ACC112 (cell line): ENCODE results near the gene ARG2.
"Not testable (repeated sequence)": the region's sequence is repeated elsewhere in the genome, so short reads cannot be mapped to it uniquely, and the experiment has no call there.

Experiments used
- H2AFZ ChIP-seq: fragments of 200-600 bp; sonication (generic); one replicate; pipeline ENCODE4 v1.6.0; 2017; ENCODE audit warnings: antibody characterized with exemption, low read length; ENCODE audit not compliant: unreplicated experiment
- H3K27ac ChIP-seq: fragments of 200-600 bp; sonication (generic); 2 replicates; pipeline ENCODE4 v1.5.1; 2014; ENCODE audit warnings: low read depth, mild to moderate bottlenecking, antibody characterized with exemption, low read length, moderate library complexity
- H3K27me3 ChIP-seq: fragments of 200-600 bp; sonication (generic); 2 replicates; pipeline ENCODE4 v1.6.1; 2014; ENCODE audit warnings: mild to moderate bottlenecking, antibody characterized with exemption, low read length, moderate library complexity, mixed read lengths; ENCODE audit not compliant: insufficient read depth
- H3K36me3 ChIP-seq: fragments of 200-600 bp; sonication (generic); 2 replicates; pipeline ENCODE4 v1.6.1; 2016; ENCODE audit warnings: mild to moderate bottlenecking, antibody characterized with exemption, low read length, moderate library complexity, mixed read lengths; ENCODE audit not compliant: insufficient read depth
- H3K4me1 ChIP-seq: fragments of 200-600 bp; sonication (generic); one replicate; pipeline ENCODE4 v1.6.1; 2016; ENCODE audit warnings: low read length, mixed read lengths; ENCODE audit not compliant: insufficient read depth, unreplicated experiment, control insufficient read depth
- H3K4me3 ChIP-seq: fragments of 200-600 bp; sonication (generic); 2 replicates; pipeline ENCODE4 v1.5.1; 2014; ENCODE audit warnings: mild to moderate bottlenecking, low read depth, low read length
- H3K79me2 ChIP-seq: fragments of 200-600 bp; sonication (generic); one replicate; pipeline ENCODE4 v1.6.0; 2016; ENCODE audit warnings: low read length; ENCODE audit not compliant: control insufficient read depth, unreplicated experiment, insufficient read depth

Gene ARG2

DNA sequence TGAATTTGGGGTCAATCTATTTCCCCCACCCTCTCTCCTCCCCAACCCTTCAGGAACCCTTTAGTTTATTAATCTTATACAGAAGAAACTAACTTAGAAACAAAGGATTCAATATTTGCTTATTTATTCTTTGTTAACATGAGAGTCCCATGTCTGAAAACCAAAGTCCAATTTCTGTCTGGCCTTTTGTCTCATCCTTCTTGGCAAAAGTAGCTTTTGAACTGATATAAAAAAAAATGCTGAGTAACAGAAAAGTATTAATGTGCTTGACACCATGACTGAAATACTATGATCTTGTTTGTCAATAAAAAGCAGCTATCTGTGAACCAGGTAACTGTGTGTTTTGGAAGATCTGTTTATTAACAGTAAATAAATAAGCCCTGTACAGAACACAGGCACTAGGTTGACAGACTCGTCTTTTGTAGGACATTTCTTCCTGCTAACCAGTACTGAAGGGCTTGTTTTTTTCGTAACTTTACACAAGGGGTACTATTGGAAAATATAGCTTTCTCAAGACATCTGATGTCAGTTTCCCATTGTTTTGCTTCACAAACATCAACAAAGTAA lies 30.4 kb upstream of the ARG2 start:
- Histone ChIP-seq H3K36me3 (no peaks in the 10 kb centered on the region), H3K27ac (no peak overlapping the region), H3K79me2 (no peaks in the 10 kb centered on the region), H3K27me3 (no peaks in the 10 kb centered on the region), H3K4me1 (no peaks in the 10 kb centered on the region), H3K4me3 (no peak overlapping the region), H2AFZ (no peak overlapping the region)

DNA sequence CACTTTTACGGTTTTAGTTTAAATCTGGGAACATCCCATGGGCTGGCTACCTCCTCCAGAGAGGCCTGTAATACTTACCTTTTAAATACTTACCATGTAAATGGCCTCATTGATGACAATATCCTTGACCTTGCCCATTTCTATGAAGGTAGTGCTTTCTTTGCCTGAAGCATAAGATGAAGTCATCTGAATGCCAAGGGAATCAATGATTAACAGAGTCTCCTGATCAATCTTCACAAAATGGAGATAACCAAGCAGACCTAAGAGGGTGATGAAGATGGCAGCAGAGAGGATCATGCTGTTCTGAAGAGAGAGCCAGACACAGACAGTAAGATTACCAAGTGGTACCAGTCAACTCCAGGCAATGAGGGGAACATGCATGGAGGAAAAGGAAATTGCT lies 26.1 kb upstream of the ARG2 start:
- not testable (repeated sequence) for H3K4me3 ChIP-seq, H2AFZ ChIP-seq, H3K36me3 ChIP-seq, H3K27ac ChIP-seq, H3K27me3 ChIP-seq, H3K4me1 ChIP-seq, H3K79me2 ChIP-seq

DNA sequence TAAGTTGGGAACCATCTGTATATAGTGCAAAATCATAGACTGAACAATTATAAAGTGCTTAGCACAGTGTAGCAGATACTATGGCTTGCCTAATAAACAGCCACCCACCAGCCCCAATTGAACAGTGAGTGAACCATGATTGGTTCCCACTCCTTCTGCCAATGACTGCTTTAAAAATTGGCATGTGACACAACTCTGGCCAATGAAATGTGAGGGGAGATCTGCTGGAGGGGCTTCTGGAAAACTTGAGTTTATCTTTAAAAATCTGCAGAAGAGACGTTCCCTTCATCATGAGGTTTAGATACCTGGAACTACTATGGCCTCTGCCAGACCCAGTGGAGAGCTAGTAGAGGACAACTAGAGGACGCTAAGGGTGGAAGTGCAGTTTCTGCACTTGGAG lies 24.3 kb upstream of the ARG2 start:
- H3K4me3 ChIP-seq, result no peak overlapping the region
- no peak overlapping the region for H3K27ac ChIP-seq
- H3K36me3 ChIP-seq, result no peaks in the 10 kb centered on the region
- H3K79me2 ChIP-seq, result no peaks in the 10 kb centered on the region
- no peaks in the 10 kb centered on the region for H3K27me3 ChIP-seq
- no peaks in the 10 kb centered on the region for H3K4me1 ChIP-seq
- H2AFZ ChIP-seq, result no peak overlapping the region

DNA sequence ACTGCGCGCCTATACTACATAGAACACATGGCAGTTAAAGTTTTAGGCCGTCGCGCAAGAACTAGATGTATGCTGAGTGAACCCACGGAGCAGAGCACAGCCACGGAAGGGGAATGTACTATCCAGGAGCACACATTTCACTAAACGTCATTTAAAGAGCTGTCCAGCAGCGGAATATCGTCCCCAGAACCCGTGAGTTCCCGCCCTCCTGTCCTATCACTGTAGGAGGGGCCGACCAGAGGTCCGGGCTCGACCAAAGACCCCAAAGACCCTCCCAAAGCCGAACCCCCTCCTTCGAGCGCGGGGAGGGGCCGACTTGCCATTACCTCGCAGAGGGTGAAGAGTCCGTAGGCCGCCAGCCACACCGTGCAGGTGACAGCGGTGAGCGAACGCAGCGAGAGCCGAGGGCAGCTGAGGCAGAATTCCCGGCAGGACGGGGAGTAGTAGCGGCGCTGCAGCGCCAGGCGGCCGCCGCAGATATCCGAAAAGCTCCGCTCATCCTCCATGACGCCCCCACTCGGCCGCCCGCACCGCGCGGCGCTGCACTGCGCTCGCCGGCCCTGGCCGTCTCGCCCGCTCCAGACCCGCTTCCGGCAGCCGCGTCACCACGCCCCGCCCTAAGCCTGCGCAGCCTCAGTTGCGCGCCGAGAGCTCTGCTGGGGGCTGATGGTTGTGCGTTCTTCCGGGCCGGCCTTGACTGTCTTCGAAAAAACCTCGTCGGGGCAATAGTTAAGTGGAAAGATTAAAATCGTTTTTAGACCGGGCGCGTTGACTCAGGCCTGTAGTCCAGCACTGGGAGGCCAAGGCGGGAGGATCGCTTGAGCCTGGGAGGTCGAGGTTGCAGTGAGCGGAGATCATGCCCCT lies 19.8 kb upstream of the ARG2 start, which contains the start of gene PIGH:
Gene PIGH (minus strand): TSS at position 571 of the 864 bp plus-strand sequence. CDS start 65 bp downstream, at position 506.
- Histone ChIP-seq H3K36me3 (no peaks in the 10 kb centered on the region), H3K27ac (peak within 1 kb of the TSS; percentile 51; the same call in 1 of the 2 replicates), H2AFZ (peak within 1 kb of the TSS; percentile 96), H3K4me3 (peak within 1 kb of the TSS; percentile 97), H3K79me2 (no peaks in the 10 kb centered on the region), H3K4me1 (no peaks in the 10 kb centered on the region), H3K27me3 (no peaks in the 10 kb centered on the region)

DNA sequence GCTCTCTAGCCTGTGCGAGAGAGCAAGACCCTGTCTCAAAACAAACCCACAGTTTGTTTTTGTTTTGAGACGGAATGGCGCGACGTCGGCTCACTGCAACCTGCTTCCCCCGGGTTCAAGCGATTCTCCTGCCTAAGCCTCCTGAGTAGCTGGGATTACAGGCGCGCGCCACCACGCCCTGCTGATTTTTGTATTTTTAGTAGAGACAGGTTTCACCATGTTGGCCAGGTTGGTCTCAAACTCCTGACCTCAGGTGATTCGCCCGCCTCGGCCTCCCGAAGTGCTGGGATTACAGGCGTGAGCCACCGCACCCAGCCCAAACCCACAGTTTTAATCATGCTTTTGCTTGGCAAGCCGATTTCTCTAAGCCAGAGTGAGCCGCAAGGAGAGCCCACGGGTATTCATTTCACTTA lies 19.2 kb upstream of the ARG2 start:
- H3K27me3 ChIP-seq, H3K79me2 ChIP-seq, H3K4me1 ChIP-seq, H3K36me3 ChIP-seq: not testable (repeated sequence)
- Histone ChIP-seq H3K4me3 (peak overlapping the region; percentile 97), H2AFZ (peak overlapping the region; percentile 96), H3K27ac (peak overlapping the region; percentile 51; the same call in 1 of the 2 replicates)

DNA sequence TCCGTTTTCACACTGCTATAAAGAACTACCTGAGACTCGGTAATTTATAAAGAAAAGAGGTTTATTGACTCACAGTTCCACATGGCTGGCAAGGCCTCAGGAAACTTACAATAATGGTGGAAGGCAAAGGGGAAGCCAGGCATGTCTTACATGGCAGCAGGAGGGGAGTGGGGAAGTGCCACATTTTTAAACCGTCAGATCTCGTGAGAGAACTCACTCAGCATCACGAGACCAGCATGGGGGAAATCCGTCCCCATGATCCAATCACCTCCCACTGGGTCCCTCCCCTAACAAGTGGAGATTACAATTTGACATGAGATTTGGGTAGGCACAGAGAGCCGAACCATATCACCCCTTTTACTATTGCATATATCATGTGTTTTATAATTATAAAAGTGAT lies 17.6 kb upstream of the ARG2 start:
- H3K27me3 ChIP-seq, result no peaks in the 10 kb centered on the region
- no peak overlapping the region for H3K4me3 ChIP-seq
- no peak overlapping the region for H3K27ac ChIP-seq

DNA sequence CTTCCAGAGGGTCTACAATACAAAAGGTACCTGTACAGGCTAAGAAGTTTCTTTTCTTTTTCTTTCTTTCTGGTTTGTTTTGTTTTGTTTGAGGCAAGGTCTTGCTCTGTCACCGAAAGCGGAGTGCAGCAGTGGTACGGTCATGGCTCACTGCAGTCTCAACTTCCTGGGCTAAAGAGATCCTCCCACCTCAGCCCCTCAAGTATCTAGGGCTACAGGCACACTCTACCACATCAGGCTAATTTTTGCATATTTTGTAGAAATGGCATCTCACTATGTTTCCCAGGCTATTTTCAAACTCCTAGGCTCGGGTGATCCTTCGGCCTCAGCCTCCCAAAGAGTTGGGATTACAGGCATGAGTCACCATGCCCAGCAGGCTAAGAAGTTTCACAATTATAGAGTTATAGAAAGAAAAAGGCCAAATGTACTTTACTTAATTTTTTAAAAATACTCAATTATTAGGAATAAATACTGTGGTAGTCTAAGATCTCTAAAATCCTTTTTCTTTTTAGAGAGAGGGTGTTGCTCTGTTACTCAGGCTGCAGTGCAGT lies 16.6 kb upstream of the ARG2 start:
- H3K27me3 ChIP-seq, result no peaks in the 10 kb centered on the region
- no peaks in the 10 kb centered on the region for H3K4me1 ChIP-seq
- H2AFZ ChIP-seq, result no peak overlapping the region
- no peaks in the 10 kb centered on the region for H3K79me2 ChIP-seq
- H3K4me3 ChIP-seq, result no peak overlapping the region
- no peaks in the 10 kb centered on the region for H3K36me3 ChIP-seq
- H3K27ac ChIP-seq, result no peak overlapping the region

More for the DNA sequence above, 17.6 kb upstream of the ARG2 start:
- Histone ChIP-seq H3K79me2 (no peaks in the 10 kb centered on the region), H2AFZ (no peak overlapping the region), H3K4me1 (no peaks in the 10 kb centered on the region), H3K36me3 (no peaks in the 10 kb centered on the region)

DNA sequence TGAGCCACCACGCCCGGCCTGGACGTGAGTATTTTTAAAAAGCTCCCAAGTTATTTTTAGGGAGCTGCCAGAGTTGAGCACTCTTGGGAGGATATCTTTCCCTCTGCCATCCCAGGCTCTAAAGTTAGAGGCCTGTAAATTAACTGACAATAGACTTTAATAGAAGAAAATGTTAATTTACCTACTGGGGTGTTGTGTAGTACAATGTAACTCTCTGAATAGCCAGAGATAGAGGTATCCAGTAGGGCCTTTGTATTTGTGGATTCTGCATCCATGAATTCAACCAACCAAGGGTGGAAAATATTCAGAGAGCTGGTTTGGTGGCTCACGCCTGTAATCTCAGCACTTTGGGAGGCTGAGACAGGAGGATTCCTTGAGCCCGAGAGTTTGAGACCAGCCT lies 12.1 kb upstream of the ARG2 start:
- Histone ChIP-seq H3K36me3 (no peaks in the 10 kb centered on the region), H2AFZ (no peak overlapping the region), H3K79me2 (no peaks in the 10 kb centered on the region), H3K27me3 (0 out of 2 replicates have a peak, but pooled peaks cover 8% of the 10 kb centered on the region), H3K4me1 (no peaks in the 10 kb centered on the region), H3K27ac (no peak overlapping the region), H3K4me3 (no peak overlapping the region)

DNA sequence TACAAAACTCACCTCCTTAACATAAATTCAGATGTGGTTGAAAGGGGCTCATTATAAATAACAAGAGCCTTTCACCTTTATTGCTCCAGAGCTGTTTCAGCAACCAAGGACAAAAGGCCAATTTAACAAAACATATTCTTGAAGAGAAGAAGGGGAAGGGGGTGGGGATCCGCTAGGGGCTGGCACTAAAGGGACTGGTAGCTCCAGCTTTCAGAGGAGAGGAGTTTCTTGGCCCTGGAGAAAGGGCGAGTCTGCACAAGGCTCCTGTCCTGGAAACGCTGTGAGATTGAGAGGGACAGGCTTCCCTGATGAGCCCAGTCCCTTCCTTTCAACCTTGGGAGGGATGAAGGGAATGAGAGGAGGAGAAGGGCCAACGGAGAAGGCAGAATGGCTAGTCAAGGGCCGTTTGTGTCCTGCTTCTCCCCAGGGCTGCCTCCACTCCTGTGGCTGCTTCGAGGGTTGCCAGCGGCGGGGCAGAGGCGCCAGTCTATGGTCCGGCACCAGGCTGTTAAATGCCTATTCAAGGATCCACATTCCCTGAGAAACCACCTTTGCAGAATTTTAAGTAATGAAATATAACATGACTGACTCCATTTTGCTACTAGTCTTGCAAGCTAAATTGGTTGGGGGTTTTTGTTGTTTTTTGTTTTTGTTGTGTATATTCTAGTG lies 9.9 kb upstream of the ARG2 start:
- H2AFZ ChIP-seq, result no peak overlapping the region
- no peak overlapping the region for H3K27ac ChIP-seq
- H3K27me3 ChIP-seq, result 0 out of 2 replicates have a peak, but pooled peaks cover 8% of the 10 kb centered on the region
- H3K79me2 ChIP-seq, result no peaks in the 10 kb centered on the region
- H3K36me3 ChIP-seq, result no peaks in the 10 kb centered on the region
- no peak overlapping the region for H3K4me3 ChIP-seq
- no peaks in the 10 kb centered on the region for H3K4me1 ChIP-seq

DNA sequence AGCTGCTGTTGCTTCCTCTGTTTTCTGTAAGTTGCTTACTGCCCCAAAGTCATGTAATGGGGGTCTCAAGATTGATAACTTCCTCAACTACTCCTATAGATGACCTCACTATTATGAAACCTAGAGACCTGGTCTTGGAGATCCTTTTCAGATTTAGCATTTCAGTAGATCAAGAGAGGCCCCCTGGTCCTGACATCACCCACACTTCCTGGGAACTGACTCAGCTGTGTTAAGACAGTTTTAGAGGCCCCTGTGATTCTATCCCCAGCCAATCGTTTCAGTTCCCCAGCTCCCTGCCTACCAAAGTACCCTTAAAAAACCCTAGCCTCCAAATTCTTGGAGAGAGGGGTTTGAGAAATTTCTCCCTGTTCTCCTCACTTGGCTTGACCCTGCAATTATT lies 9.2 kb upstream of the ARG2 start:
- Histone ChIP-seq H3K79me2 (no peaks in the 10 kb centered on the region), H3K4me1 (no peaks in the 10 kb centered on the region), H3K27ac (no peak overlapping the region), H2AFZ (no peak overlapping the region), H3K36me3 (no peaks in the 10 kb centered on the region), H3K27me3 (0 out of 2 replicates have a peak, but pooled peaks cover 8% of the 10 kb centered on the region), H3K4me3 (no peak overlapping the region)
